ENCODE data around the gene NCAPD3. TPM values are rescaled to one million over a fixed set of nuclear protein-coding genes. Genes with fewer than 3 reads are reported as not detected.

The NCAPD3 gene
- total and polyA plus RNA-seq, 2 donors (not counting 1 experiment from before 2014, with no cell fraction given) = 12.9 to 32.2 TPM

DNA sequence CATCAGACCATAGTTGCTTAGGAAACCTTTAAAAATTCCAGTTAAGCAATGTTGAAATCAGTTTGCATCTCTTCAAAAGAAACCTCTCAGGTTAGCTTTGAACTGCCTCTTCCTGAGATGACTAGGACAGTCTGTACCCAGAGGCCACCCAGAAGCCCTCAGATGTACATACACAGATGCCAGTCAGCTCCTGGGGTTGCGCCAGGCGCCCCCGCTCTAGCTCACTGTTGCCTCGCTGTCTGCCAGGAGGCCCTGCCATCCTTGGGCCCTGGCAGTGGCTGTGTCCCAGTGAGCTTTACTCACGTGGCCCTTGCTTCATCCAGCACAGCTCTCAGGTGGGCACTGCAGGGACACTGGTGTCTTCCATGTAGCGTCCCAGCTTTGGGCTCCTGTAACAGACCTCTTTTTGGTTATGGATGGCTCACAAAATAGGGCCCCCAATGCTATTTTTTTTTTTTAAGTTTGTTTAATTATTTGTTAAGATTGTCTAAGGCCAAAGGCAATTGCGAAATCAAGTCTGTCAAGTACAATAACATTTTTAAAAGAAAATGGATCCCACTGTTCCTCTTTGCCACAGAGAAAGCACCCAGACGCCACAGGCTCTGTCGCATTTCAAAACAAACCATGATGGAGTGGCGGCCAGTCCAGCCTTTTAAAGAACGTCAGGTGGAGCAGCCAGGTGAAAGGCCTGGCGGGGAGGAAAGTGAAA is 73.4 kb downstream of the NCAPD3 start:
- Histone ChIP-seq H3K27me3 (replicated peaks in 1 of 4; ENCODE audit: control extremely low read depth in 1 of 4, control insufficient read depth in 3 of 4, insufficient read depth in 4 of 4, low read length in 3 of 4) (no peaks in the 10 kb centered on the region), H3K36me3 (replicated peaks in 1 of 2; ENCODE audit: control extremely low read depth in 1 of 2, control insufficient read depth in 1 of 2, extremely low read depth in 1 of 2, insufficient read depth in 2 of 2, low read length in 1 of 2) (peaks cover 0 to 44% of the 10 kb centered on the region in 2 experiments), H3K27ac (ENCODE audit: low read length in 2 of 2) (no peak overlapping the region), H3K4me3 (ENCODE audit: control extremely low read depth in 1 of 5, extremely low read depth in 1 of 5, insufficient read depth in 1 of 5, low read depth in 2 of 5, low read length in 4 of 5) (no peak overlapping the region), H4K20me1 (ENCODE audit: control insufficient read depth, insufficient read depth, low read length, poor library complexity, severe bottlenecking) (no peaks in the 10 kb centered on the region), H3K4me1 (ENCODE audit: control insufficient read depth in 2 of 2, insufficient read depth in 2 of 2, low read length in 2 of 2) (no peaks in the 10 kb centered on the region), H2AFZ (ENCODE audit: insufficient read depth, low read depth, low read length, poor library complexity, severe bottlenecking) (no peak overlapping the region), H3K79me2 (ENCODE audit: control insufficient read depth, insufficient read depth, low read length) (no peaks in the 10 kb centered on the region), H3K9me3 (ENCODE audit: control extremely low read depth in 1 of 3, control insufficient read depth in 2 of 3, insufficient read depth in 1 of 3, low read length in 2 of 3) (no peaks in the 10 kb centered on the region), H3K9ac (ENCODE audit: low read length) (no peak overlapping the region), H3K4me2 (replicated peaks; ENCODE audit: low read depth, low read length, poor library complexity, severe bottlenecking) (no peak overlapping the region)
- no peaks in the 10 kb centered on the region for H3K9me3 Mint-ChIP-seq (ENCODE audit: insufficient read depth)
- ATAC-seq (ENCODE audit: low read depth) (no peak), DNase-seq (no peak)
- no peak overlapping the region for H3K27ac Mint-ChIP-seq
- no peak overlapping the region for H3K4me3 Mint-ChIP-seq
- intact Hi-C loops (cut with micrococcal nuclease) = no loop called here
- H3K27me3 Mint-ChIP-seq = no peaks in the 10 kb centered on the region
- TF ChIP-seq, protein P1, sequence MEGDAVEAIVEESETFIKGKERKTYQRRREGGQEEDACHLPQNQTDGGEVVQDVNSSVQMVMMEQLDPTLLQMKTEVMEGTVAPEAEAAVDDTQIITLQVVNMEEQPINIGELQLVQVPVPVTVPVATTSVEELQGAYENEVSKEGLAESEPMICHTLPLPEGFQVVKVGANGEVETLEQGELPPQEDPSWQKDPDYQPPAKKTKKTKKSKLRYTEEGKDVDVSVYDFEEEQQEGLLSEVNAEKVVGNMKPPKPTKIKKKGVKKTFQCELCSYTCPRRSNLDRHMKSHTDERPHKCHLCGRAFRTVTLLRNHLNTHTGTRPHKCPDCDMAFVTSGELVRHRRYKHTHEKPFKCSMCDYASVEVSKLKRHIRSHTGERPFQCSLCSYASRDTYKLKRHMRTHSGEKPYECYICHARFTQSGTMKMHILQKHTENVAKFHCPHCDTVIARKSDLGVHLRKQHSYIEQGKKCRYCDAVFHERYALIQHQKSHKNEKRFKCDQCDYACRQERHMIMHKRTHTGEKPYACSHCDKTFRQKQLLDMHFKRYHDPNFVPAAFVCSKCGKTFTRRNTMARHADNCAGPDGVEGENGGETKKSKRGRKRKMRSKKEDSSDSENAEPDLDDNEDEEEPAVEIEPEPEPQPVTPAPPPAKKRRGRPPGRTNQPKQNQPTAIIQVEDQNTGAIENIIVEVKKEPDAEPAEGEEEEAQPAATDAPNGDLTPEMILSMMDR (IDR thresholded peaks at IDR 0.05) = no peak
- no peak for TF ChIP-seq EZH2 (IDR thresholded peaks at IDR 0.05; ENCODE audit: borderline replicate concordance, insufficient read depth, low read depth, low read length, poor library complexity, severe bottlenecking)
- 96% methylated on average over 10 of the region's 12 CpGs for WGBS (ENCODE audit: insufficient coverage)
- CTCF ChIA-PET = interaction anchor here (1.0 kb wide), 1 partner anchor 11 kb away, joined by 4 read pairs; no protein-coding TSS in a partner anchor
- no peaks in the 10 kb centered on the region for H3K4me1 Mint-ChIP-seq
- POLR2A ChIA-PET = no interaction called here

DNA sequence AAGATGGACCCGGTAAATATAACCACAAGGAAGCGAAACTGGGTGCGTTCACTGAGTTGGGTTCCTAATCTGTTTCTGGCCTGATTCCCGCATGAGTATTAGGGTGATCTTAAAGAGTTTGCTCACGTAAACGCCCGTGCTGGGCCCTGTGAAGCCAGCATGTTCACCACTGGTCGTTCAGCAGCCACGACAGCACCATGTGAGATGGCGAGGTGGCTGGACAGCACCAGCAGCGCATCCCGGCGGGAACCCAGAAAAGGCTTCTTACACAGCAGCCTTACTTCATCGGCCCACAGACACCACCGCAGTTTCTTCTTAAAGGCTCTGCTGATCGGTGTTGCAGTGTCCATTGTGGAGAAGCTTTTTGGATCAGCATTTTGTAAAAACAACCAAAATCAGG is 74.4 kb downstream of the NCAPD3 start:
- Histone ChIP-seq H2AFZ (ENCODE audit: insufficient read depth, low read depth, low read length, poor library complexity, severe bottlenecking) (no peak overlapping the region), H3K79me2 (ENCODE audit: control insufficient read depth, insufficient read depth, low read length) (no peaks in the 10 kb centered on the region), H4K20me1 (ENCODE audit: control insufficient read depth, insufficient read depth, low read length, poor library complexity, severe bottlenecking) (no peaks in the 10 kb centered on the region), H3K4me2 (replicated peaks; ENCODE audit: low read depth, low read length, poor library complexity, severe bottlenecking) (no peak overlapping the region), H3K27ac (ENCODE audit: low read length in 2 of 2) (no peak overlapping the region), H3K4me3 (ENCODE audit: control extremely low read depth in 1 of 5, extremely low read depth in 1 of 5, insufficient read depth in 1 of 5, low read depth in 2 of 5, low read length in 4 of 5) (no peak overlapping the region), H3K36me3 (replicated peaks in 1 of 2; ENCODE audit: control extremely low read depth in 1 of 2, control insufficient read depth in 1 of 2, extremely low read depth in 1 of 2, insufficient read depth in 2 of 2, low read length in 1 of 2) (peaks cover 0 to 43% of the 10 kb centered on the region in 2 experiments), H3K4me1 (ENCODE audit: control insufficient read depth in 2 of 2, insufficient read depth in 2 of 2, low read length in 2 of 2) (no peaks in the 10 kb centered on the region), H3K27me3 (replicated peaks in 1 of 4; ENCODE audit: control extremely low read depth in 1 of 4, control insufficient read depth in 3 of 4, insufficient read depth in 4 of 4, low read length in 3 of 4) (no peaks in the 10 kb centered on the region), H3K9me3 (ENCODE audit: control extremely low read depth in 1 of 3, control insufficient read depth in 2 of 3, insufficient read depth in 1 of 3, low read length in 2 of 3) (no peaks in the 10 kb centered on the region), H3K9ac (ENCODE audit: low read length) (no peak overlapping the region)
- ChIA-PET CTCF (no interaction called here), POLR2A (no interaction called here)
- intact Hi-C loops (cut with micrococcal nuclease) = no loop called here
- ATAC-seq (ENCODE audit: low read depth) = no peak
- TF ChIP-seq, protein P1 (IDR thresholded peaks at IDR 0.05) = no peak
- TF ChIP-seq EZH2 (IDR thresholded peaks at IDR 0.05; ENCODE audit: borderline replicate concordance, insufficient read depth, low read depth, low read length, poor library complexity, severe bottlenecking) = no peak
- Mint-ChIP-seq H3K27me3 (no peaks in the 10 kb centered on the region), H3K4me1 (no peaks in the 10 kb centered on the region), H3K27ac (no peak overlapping the region), H3K9me3 (ENCODE audit: insufficient read depth) (no peaks in the 10 kb centered on the region), H3K4me3 (no peak overlapping the region)
- 96% methylated on average over 12 of the region's 16 CpGs for WGBS (ENCODE audit: insufficient coverage)
- no peak for DNase-seq
